ENCODE measurements around the gene ZNF507.

- TF ChIP-seq CTCF (IDR thresholded peaks at IDR 0.05) (no peak), POLR2A (IDR thresholded peaks at IDR 0.05) (no peak)
These were observed 9.9 kb downstream of the ZNF507 start for GRCh38 chr19:32355309-32355708.

All from right lobe of liver (tissue), 4 donors.